Cerebellar nuclear complex (tissue), 1 donor: Measurements from ENCODE around the gene SLC35F3.
"Not testable (repeated sequence)": the region's sequence is repeated elsewhere in the genome, so short reads cannot be mapped to it uniquely, and the experiment has no call there.

Experiments used
- DNase-seq, 2 experiments: peaks; one replicate each; lab custom pipeline; 2025; lab: John Stamatoyannopoulos, UW

Gene SLC35F3

DNA sequence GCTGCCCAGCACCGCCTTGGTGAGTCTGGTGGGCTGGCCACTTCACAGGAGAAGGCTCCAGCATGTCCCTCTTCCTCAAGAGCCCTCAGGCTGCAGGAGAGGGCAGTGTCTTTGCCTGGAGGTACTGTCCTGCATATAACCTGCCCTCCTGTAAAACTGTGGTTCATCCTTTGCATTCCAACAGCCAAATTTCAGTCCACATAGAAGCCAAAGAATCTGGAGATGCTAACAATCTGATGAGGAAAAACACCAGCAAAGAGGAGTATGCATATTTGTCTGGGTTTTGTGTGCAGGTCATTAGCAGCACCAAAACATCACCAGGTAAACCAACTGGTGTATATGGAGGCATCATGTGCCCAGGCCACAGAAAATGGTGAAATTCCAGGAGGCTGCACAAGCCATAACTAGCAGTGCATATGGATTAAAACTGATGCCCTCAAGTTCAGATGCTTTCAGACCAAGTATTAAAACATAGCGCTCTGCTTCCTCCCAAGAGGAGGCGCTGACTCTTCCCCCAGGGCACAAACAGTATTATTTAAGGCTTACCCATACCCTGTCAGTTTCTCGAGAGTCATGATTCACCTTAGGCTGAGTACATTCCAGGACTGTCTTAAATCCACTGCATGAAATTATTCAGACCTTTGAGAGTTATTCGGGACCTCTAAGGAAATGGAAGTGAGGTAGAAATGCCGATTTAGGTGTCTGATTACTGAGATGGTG, 318.2 kb downstream of the SLC35F3 start:
- DNase-seq: no peak

GRCh38 chr1:234226113-234226818, 321.8 kb downstream of the SLC35F3 start:
- DNase-seq: no peak

DNA sequence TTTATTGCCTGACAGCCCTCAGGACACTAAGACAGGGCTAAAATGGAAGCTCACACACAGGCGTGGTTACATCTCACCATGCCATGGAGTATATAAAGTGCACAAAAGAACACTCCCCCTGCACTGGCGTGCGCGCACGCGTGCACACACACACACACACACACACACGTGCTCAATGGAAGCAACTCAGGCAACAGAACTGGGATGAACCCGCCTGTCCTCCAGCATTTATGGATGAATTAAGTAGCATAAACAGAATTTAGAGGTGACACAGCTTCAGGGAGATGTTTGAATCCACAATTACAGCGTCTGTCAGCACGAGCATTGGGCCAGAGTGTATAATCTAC, 322.3 kb downstream of the SLC35F3 start:
- DNase-seq: no peak

DNA sequence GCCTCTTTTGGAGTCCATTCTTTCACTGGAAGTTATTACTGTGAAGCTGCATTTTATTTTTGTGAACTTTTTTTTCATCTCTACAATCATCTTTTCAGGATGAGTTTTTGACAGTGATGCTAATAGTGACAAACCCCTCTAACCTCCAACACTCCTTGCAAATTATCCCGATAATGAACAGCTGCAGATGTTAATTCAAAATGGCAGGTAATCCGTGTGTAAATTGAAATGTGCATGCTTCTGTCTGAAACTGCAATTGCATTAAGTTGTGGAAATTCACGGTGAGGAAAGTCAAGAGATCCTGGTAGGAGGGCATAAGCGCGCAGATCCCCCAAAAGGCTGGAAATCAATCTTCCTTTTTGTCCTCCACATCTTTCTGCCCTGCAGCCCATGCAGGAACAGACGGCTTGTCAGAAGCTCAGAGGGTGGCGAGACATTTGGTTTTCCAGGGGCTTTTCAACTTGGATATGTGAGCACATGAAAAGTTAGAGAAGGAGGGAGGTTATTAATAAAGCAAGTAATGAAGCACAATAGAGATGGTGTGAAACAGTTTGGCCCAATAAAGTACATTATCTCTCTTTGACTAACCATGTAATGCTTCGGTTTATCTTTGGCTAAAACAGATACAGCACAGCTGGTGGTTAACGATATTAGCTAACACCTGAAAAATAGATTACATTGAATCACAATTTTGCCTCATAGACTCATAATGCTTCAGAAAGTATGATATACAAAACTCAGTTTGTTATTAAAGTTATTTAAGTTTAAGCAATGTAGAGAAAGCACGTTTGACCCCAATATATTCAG, 325.3 kb downstream of the SLC35F3 start:
- DNase-seq: no peak

GRCh38 chr1:234230414-234230862, 326.0 kb downstream of the SLC35F3 start:
- DNase-seq: no peak

- DNase-seq: no peak
Measured at GRCh38 chr1:234231061-234231892, 326.8 kb downstream of the SLC35F3 start.

GRCh38 chr1:234231893-234232276, 327.4 kb downstream of the SLC35F3 start:
- DNase-seq: no peak

GRCh38 chr1:234234199-234234598, 329.7 kb downstream of the SLC35F3 start:
- no peak for DNase-seq

GRCh38 chr1:234235434-234235881, 331.0 kb downstream of the SLC35F3 start:
- DNase-seq: no peak

GRCh38 chr1:234237393-234237792, 332.9 kb downstream of the SLC35F3 start:
- DNase-seq: no peak

- no peak for DNase-seq
Measured at GRCh38 chr1:234238060-234238459, 333.6 kb downstream of the SLC35F3 start.

DNA sequence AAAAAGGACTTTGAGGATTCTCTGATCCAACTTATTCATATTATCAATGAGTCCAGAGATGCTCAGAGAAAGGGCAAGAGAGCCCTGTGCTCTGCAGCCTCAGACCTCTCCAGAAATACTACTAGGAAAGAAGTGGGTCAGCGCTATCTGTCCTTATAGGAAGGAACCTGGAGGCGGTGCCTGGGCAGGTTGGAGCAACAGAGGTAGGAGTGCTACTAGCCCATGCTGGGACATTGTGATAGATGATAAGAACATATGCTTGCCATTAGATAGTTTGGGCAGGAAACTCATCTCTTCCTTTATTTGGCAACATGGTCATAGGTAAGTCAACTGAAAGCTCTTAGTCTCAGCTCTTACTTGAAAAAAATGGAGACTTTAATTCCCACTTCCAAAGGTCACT, 335.0 kb downstream of the SLC35F3 start:
- DNase-seq: no peak

DNA sequence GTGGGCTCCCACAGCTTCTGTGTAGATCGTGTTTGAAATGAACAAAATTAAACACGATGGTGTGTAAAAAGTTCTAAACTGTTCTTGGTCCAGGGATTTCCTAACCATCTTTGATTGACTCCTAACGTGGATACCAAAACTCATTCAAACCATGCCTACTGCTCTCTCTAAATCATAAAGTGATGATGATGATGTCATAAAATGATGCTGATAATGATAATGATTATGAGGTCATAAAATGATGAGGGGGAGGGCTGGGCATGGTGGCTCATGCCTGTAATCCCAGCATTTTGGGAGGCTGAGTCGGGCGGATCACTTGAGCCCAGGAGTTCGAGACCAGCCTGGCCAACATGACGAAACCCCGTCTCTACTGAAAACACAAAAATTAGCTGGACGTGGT, 335.5 kb downstream of the SLC35F3 start:
- no peak for DNase-seq

- no peak for DNase-seq
Measured at GRCh38 chr1:234240680-234241079, 336.2 kb downstream of the SLC35F3 start.

- no peak for DNase-seq
Measured at GRCh38 chr1:234241941-234242490, 337.5 kb downstream of the SLC35F3 start.

- no peak for DNase-seq
Measured at GRCh38 chr1:234243521-234244260, 339.2 kb downstream of the SLC35F3 start.

DNA sequence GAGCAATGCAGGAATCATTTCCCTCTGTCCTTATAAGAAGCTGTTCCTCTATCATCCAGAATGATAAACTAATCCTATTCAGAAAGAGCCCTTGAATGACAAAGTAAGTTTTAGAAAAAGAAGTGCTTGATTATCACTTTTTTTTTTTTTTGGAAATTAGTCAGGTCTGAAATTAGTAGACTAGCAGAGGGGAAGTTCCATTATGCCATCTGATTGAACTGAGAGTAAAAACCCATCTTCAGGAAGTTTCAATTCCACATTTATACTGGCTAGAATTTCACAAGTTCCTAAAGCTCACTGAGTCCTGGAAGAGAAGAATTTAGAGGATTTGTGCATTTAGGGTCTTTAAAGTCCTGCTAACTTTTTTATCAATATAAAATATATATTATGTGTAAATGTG, 340.0 kb downstream of the SLC35F3 start:
- DNase-seq: no peak

DNA sequence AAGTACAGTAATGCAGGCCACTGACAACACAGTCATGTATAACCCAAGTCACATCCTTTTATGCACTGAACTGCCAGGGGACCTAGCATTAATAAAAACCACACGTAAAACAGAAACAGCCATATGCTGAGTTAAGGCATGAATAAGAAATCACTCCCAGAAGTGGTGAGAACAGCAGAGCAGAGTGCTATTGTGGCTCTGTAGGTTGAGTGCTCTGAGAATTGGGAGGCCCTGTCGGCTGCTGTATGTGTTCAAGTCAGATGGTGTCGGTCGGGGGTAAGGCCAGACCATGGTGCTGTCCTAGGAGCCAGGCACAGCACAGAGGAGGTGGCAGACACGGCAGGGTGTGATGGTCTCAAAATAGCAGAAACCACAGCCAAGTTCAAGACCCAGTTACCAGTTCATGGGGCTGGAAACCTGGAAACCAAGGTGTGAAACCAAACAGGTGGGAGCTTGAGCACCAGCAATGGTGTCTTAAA, 342.2 kb downstream of the SLC35F3 start:
- no peak for DNase-seq

- DNase-seq: not testable (repeated sequence)
Measured at GRCh38 chr1:234247746-234248145, 343.3 kb downstream of the SLC35F3 start.

DNA sequence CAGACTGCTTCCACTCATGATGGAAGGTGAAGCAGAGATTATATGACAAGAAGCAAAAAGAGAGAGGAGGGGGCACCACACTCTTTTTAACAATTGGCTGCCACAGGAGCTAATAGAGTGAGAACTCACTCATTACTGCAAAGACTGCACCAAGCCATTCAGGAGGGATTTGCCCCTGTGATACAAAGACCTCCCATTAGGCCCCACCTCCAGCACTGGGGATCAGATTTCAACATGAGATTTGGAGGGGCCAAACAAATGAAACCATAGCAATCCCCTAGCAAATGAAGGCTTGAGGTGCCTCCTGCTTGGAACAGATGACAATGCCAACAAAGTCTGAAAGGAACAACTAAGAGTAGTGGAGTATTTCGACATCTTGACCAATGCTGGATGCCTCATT, 346.3 kb downstream of the SLC35F3 start:
- no peak for DNase-seq

DNA sequence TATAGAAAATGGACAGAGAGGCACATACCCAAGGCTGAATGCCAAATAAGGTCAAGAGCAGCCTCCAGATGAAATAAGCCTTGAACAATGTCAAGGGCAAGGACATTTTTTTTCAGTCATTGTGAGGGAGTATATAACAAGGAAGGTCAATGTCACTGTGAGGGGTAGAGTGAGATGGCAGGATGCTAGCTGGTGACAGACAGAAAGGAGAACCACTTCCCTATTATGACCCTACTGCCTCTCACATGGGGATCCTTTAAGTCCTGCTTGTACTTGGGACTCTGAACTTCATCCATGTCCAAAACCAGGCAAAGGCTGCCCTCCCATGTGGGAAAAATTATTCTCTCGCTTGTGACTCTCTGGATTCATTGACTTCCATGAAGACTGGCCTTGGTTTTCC, 349.3 kb downstream of the SLC35F3 start:
- DNase-seq: no peak
